ENCODE measurements around the gene TNFRSF19. TPM values are rescaled to one million over a fixed set of nuclear protein-coding genes. Genes with fewer than 3 reads are reported as not detected.

The TNFRSF19 gene
- total RNA-seq, 6 donors from 2014 or later, result 7.8 to 23.5 (median 14.5) TPM

DNA sequence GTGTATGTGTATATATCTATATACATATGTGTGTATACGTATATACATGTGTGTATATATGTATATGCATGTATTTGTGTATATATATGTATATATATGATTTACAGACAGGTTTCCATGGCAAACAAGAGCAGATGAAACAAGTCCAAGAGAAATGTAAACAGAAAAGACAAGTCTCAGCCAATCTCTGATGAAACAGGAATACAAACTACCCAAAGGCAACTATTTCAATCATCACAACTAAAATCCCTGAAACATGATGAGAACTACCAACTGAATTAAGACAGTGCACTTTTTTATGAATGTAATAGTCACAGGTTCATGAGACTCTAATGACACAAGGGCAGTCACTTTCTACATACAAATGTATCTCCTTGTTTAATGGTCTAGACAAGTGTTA is 140.2 kb downstream of the TNFRSF19 start:
- H3K9me3 ChIP-seq, result no peaks in the 10 kb centered on the region
- TF ChIP-seq EP300 (IDR thresholded peaks at IDR 0.05) (no peak), POLR2AphosphoS5 (IDR thresholded peaks at IDR 0.05) (no peak)
- H3K4me1 ChIP-seq, result no peaks in the 10 kb centered on the region
- H3K27ac ChIP-seq, result no peak overlapping the region
- H3K4me3 ChIP-seq, result no peak overlapping the region
- no peak for DNase-seq
- no peaks in the 10 kb centered on the region for H3K36me3 ChIP-seq
- 94 to 97% methylated on average over 1 of the region's 1 CpG for WGBS, 2 donors
- no peaks in the 10 kb centered on the region for H3K27me3 ChIP-seq
- no peak for ATAC-seq (ENCODE audit: low FRiP score in 2 of 2)

DNA sequence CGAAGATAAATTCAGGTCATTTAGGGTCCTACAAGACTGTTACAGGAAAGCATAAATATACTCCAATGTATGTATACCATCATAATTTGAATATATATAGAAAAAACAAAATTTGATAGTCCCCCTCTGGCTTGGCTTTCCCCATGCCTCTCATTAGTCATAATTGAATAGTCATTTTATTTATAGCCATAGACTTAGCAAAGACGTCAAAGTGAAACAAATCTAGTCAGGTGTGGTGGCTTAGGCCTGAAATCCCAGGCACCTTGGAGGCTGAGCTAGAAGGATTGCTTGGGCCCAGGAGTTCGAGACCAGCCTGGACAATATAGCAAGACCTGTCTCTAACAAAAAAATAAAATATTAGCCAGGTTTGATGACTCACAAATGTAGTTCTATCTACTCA is 141.1 kb downstream of the TNFRSF19 start:
- no peak for ATAC-seq (ENCODE audit: low FRiP score in 2 of 2)
- WGBS, 2 donors, result 88 to 90% methylated on average over 3 of the region's 3 CpGs
- DNase-seq, result no peak
- H3K27me3 ChIP-seq, result no peaks in the 10 kb centered on the region
- H3K27ac ChIP-seq, result no peak overlapping the region
- H3K4me1 ChIP-seq, result no peaks in the 10 kb centered on the region
- no peak overlapping the region for H3K4me3 ChIP-seq
- H3K9me3 ChIP-seq, result no peaks in the 10 kb centered on the region
- TF ChIP-seq POLR2AphosphoS5 (IDR thresholded peaks at IDR 0.05) (no peak), POLR2A (IDR thresholded peaks at IDR 0.05) (no peak), EP300 (IDR thresholded peaks at IDR 0.05) (no peak)
- TF ChIP-seq, protein P1, sequence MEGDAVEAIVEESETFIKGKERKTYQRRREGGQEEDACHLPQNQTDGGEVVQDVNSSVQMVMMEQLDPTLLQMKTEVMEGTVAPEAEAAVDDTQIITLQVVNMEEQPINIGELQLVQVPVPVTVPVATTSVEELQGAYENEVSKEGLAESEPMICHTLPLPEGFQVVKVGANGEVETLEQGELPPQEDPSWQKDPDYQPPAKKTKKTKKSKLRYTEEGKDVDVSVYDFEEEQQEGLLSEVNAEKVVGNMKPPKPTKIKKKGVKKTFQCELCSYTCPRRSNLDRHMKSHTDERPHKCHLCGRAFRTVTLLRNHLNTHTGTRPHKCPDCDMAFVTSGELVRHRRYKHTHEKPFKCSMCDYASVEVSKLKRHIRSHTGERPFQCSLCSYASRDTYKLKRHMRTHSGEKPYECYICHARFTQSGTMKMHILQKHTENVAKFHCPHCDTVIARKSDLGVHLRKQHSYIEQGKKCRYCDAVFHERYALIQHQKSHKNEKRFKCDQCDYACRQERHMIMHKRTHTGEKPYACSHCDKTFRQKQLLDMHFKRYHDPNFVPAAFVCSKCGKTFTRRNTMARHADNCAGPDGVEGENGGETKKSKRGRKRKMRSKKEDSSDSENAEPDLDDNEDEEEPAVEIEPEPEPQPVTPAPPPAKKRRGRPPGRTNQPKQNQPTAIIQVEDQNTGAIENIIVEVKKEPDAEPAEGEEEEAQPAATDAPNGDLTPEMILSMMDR (IDR thresholded peaks at IDR 0.05), result no peak
- H3K36me3 ChIP-seq, result no peaks in the 10 kb centered on the region

DNA sequence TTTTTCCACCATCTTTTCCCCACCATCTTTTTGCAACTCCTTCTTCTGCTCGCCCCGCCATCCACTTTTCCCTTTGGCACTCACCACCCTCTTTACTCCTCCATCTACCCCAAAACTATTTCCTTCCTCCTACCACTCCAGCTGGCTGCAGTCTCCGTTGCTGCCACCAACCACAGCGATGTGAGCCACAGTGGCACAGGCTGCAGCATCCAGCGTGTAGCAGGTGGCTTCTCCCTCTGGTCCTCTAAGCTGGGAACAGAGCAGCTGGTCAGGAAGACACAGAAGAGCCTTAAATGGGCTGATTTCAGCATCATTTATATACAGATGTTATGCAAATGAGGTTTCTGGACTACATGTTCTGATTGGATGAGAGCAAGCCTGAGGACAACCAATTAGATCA is 144.5 kb downstream of the TNFRSF19 start:
- Histone ChIP-seq H3K27ac (no peak overlapping the region), H3K4me1 (no peaks in the 10 kb centered on the region), H3K4me3 (no peak overlapping the region), H3K9me3 (no peaks in the 10 kb centered on the region), H3K36me3 (no peaks in the 10 kb centered on the region), H3K27me3 (no peaks in the 10 kb centered on the region)
- no peak for ATAC-seq (ENCODE audit: low FRiP score in 2 of 2)
- 80 to 81% methylated on average over 5 of the region's 5 CpGs for WGBS, 2 donors
- TF ChIP-seq POLR2AphosphoS5 (IDR thresholded peaks at IDR 0.05), result no peak
- TF ChIP-seq, protein P1 (IDR thresholded peaks at IDR 0.05), result no peak
- TF ChIP-seq POLR2A (IDR thresholded peaks at IDR 0.05), result no peak
- no peak for TF ChIP-seq EP300 (IDR thresholded peaks at IDR 0.05)
- DNase-seq, result no peak

DNA sequence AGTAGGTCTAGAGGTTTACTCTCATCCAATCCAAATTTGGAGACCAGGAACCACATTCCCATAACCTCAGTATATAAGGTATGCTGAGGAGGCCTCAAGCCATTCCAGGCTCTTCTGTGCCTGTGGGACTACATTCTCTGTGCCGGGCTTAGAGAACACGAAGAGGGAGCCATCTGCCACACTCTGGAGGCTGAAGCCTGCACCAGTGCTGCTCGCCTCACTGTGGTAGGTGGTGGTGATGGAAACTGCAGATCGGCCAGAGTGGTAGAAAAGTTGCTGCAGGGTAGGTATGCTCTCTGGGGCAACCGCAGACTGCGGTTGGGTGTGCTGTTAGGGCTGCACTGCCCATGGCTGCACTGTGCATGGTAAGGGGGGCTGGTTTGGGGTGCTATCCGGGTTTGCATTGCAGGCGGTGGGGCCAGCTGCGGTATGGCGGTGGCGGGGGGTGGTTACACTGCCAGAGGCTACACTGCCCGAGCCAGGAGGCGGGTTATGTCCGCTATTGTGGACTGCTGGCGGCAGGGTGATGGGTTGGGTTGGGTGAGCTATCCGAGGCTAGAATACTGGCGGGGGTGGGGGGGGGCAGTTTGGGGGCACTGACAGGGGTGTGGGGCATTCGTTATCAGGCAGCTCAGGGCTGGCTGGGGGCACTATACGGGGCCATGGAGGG is 145.0 kb downstream of the TNFRSF19 start:
- H3K36me3 ChIP-seq, result no peaks in the 10 kb centered on the region
- DNase-seq, result no peak
- WGBS, 2 donors, result 82 to 94% methylated on average over 7 to 18 of the region's 19 CpGs
- no peak overlapping the region for H3K4me3 ChIP-seq
- no peak for TF ChIP-seq EP300 (IDR thresholded peaks at IDR 0.05)
- TF ChIP-seq, protein P1 (IDR thresholded peaks at IDR 0.05), result no peak
- TF ChIP-seq POLR2AphosphoS5 (IDR thresholded peaks at IDR 0.05), result no peak
- no peak for TF ChIP-seq POLR2A (IDR thresholded peaks at IDR 0.05)
- H3K27me3 ChIP-seq, result no peaks in the 10 kb centered on the region
- ATAC-seq (ENCODE audit: low FRiP score in 2 of 2), result peak in 1 of 2 donors; percentile 11
- no peaks in the 10 kb centered on the region for H3K9me3 ChIP-seq
- no peaks in the 10 kb centered on the region for H3K4me1 ChIP-seq
- H3K27ac ChIP-seq, result no peak overlapping the region

DNA sequence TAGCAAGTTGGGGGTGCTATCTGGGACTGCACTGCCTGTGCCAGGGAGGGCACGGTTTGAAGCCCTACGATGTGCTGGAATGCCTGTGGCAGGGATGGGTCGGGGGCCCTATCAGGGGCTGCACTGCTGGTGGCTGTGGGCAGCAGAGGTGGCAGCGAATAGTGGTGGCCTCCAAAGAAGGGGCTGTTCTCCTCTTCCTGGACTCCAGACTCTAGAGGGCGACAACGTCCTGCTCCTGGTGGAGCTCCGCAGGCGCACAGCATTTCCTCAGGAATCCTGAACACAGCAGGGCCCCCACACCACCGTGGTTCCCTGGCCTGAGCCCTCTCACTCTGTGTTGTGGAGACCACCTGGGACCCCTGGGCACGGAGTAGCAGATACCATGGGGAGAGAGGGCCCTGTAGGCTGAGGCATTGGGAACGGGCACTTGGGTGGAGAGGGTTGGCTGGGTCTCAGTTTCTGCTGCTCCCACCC is 145.6 kb downstream of the TNFRSF19 start:
- no peaks in the 10 kb centered on the region for H3K27me3 ChIP-seq
- H3K9me3 ChIP-seq, result no peaks in the 10 kb centered on the region
- H3K36me3 ChIP-seq, result no peaks in the 10 kb centered on the region
- peak; percentile 36 to 65 for ATAC-seq (ENCODE audit: low FRiP score in 2 of 2)
- H3K4me1 ChIP-seq, result no peaks in the 10 kb centered on the region
- WGBS, 2 donors, result 78 to 91% methylated on average over 6 to 11 of the region's 11 CpGs
- no peak for DNase-seq
- H3K27ac ChIP-seq, result no peak overlapping the region
- TF ChIP-seq POLR2AphosphoS5 (IDR thresholded peaks at IDR 0.05) (no peak), POLR2A (IDR thresholded peaks at IDR 0.05) (no peak)
- TF ChIP-seq, protein P1 (IDR thresholded peaks at IDR 0.05), result peak in 4 of 6 experiments; percentile 28 to 60 (median 38)
- H3K4me3 ChIP-seq, result no peak overlapping the region
